Adipocyte (in vitro differentiated cells): ENCODE results near the gene FASN.

Source experiments
- DNase-seq: peaks from one replicate; pipeline ENCODE4 v3.0.0-alpha.2; 2015; ENCODE audit warnings: low read depth
- H3K27me3 ChIP-seq: replicated peaks from 2 replicates; pipeline ENCODE4 v1.7.0; 2013; ENCODE audit warnings: mild to moderate bottlenecking, low read length, moderate library complexity; ENCODE audit not compliant: control insufficient read depth, insufficient read depth
- H3K36me3 ChIP-seq: 2 replicates; pipeline ENCODE4 v1.7.0; 2013; ENCODE audit warnings: low read length, mild to moderate bottlenecking, moderate library complexity; ENCODE audit not compliant: control insufficient read depth, insufficient read depth, severe bottlenecking
- H3K4me1 ChIP-seq: 2 replicates; pipeline ENCODE4 v1.7.0; 2013; ENCODE audit warnings: mild to moderate bottlenecking, low read length, moderate library complexity; ENCODE audit not compliant: control insufficient read depth, insufficient read depth
- H3K4me3 ChIP-seq: 2 replicates; pipeline ENCODE4 v1.7.0; 2013; ENCODE audit warnings: mild to moderate bottlenecking, low read length, moderate library complexity
- H3K9ac ChIP-seq: 2 replicates; pipeline ENCODE4 v1.7.0; 2013; ENCODE audit warnings: mild to moderate bottlenecking, low read length, moderate library complexity
- H3K9me3 ChIP-seq: 2 replicates; pipeline ENCODE4 v1.7.0; 2013; ENCODE audit warnings: mild to moderate bottlenecking, low read length, moderate library complexity; ENCODE audit not compliant: control insufficient read depth

The FASN gene

DNA sequence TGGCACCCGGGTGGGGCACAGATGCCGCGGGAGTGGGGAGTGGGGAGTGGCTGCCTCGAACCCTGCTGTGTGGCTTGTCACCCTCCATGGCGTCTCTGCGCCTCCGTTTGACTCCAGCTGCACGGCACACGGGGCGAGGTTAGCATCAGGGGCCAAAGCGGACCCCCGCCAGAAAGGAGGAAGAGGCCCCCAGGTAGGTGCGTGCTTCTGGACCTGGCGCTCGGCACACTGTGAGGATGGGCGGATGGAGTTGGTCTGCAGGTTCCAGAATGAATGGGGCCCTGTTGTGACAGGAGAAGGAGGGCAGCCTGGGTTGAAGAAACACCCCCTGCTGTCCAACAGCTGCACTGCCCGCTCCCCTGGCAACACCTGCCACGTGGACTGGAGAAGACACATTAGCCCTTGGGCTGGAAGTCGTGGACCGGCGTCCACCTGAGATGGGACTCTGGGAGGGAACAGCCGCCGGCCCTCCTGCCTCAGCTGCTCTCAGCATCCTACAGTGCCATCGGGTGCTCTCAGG is 9.4 kb upstream of the FASN start:
- Histone ChIP-seq H3K4me3 (no peak overlapping the region), H3K9ac (no peak overlapping the region), H3K4me1 (peaks cover 39% of the 10 kb centered on the region), H3K36me3 (peaks cover 5% of the 10 kb centered on the region), H3K27me3 (no peaks in the 10 kb centered on the region), H3K9me3 (no peaks in the 10 kb centered on the region)
- no peak for DNase-seq

DNA sequence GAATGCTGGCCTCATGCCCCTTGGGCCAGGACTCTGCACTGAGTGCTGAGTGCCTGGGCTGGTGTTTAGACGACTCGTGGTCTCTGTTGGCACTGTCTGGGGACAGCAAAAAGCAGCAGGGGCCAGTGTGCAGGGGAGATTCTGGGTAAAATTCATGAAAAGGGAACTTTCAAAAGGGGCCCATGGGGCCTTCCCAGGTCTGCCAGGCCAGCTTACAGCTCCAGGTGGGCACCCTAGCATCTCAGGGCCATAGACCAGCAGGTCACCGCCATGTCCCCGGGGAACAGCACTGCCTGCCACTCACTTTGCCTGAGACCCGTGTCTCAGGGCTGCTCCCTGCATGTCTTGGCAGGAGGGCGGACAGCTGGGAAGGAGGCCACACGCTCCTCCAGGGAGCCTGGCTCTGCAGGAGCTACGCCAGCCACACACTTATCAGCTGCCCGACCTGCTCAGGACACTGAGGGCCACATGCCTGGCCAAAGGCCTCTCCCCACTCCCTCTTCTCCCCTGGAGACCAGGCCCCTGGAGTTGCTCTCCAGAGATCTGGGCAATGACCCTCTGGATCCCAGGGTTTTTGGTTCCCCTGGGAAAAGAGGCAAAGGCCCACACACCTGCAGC is 8.8 kb upstream of the FASN start:
- peaks cover 5% of the 10 kb centered on the region for H3K36me3 ChIP-seq
- no peak for DNase-seq

DNA sequence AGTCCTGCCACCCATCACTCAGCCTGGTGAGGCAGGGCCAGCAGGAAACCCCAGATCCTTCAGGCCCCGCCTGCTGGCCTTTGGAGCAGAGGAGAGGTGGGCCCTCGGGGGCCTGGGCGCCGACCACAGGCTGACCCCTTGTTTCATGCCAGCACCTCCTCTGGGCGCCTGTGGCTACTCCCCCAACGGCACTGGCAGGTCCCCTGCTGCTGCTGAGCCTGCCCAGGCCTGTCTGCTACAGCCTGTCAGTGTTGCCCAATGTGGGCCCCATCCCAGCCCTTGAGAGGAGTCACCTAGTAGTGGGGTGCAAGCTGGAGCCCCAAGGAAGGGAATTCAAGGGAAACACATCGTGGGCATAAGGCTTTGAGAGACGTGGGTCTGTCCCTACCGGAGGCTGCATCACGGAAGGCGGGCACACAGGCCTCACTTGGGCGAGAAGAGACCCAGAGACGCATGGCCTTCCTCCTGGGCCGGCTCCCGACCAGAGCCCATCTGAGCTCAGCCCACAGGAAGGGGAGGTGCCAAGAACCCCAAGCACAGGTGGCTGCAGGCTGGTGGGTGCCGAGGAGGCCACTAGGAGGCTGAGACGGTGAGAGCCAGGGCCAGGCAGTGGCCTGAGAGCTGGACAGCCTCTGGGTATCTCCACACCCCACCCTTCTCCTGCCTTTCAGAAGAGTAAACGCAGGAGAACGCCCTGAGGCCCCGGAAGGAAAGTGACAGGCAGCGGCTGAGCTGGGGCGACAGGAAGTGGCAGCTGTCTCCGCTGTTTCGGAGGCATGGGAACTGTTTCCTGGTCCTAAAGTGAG is 8.0 kb upstream of the FASN start:
- peaks cover 48% of the 10 kb centered on the region for H3K4me1 ChIP-seq

More for the DNA sequence above, 8.8 kb upstream of the FASN start:
- Histone ChIP-seq H3K9me3 (no peaks in the 10 kb centered on the region), H3K4me3 (no peak overlapping the region), H3K9ac (peak overlapping the region; percentile 48), H3K27me3 (no peaks in the 10 kb centered on the region), H3K4me1 (peaks cover 43% of the 10 kb centered on the region)

DNA sequence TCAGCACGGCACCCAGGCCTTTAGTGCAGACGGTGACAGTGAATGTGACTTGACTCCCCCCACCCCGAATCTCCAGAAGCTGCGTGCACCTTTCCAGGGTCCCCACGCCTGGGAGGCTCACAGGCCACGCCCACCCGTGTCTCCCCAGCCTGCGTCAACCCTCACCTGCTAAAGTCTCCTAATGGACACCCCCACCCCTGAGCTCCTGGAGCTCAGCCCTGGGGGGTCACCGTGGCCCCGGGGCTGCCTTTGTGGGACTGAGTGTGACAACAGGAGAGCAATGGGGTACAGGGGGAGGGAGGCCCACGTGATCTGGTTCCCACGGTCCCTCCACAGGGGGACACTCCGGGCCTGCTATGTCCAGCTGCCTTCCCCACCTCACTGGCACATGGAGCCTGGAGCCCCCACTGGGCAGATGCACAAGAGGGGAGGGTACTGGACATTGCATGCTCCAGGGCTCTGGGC is 7.4 kb upstream of the FASN start:
- no peak for DNase-seq
- Histone ChIP-seq H3K9me3 (no peaks in the 10 kb centered on the region), H3K4me3 (no peak overlapping the region), H3K27me3 (no peaks in the 10 kb centered on the region), H3K4me1 (peaks cover 51% of the 10 kb centered on the region), H3K36me3 (peaks cover 5% of the 10 kb centered on the region), H3K9ac (peak overlapping the region; percentile 48)

More for the DNA sequence above, 8.0 kb upstream of the FASN start:
- DNase-seq = peak; percentile 34
- H3K27me3 ChIP-seq = no peaks in the 10 kb centered on the region
- no peaks in the 10 kb centered on the region for H3K9me3 ChIP-seq
- peaks cover 5% of the 10 kb centered on the region for H3K36me3 ChIP-seq
- H3K4me3 ChIP-seq = no peak overlapping the region
- peak overlapping the region; percentile 48 for H3K9ac ChIP-seq

DNA sequence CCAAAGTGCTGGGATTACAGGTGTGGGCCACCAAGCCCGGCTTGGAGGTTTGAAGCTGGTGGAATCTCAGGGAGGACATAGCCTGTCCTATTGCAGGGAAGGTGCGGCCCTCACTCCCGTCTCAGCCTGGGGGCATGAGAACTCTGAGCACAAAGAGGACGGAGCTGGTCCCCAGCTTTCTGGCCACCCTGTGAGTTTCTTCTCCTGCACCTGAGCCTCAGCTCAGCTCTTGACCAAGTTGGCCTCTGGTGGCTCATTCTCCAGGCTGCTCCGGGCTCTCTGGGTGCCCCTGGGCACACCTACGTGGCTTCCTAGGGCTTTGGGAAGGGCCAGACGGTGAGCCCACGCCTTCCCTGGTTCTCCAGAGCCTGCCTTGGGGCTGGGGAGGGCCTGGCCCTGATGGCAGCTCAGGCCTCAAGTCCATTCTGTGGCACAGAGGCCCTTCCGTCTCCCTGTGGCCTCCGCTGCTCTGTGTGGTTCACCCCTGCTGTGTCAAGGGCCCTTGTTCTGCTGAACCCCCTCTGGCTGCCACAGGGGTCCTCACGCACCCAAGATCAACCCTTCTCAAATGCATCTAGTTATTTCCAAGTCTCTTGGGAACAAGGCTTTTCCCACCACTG is 6.9 kb upstream of the FASN start:
- Histone ChIP-seq H3K9me3 (no peaks in the 10 kb centered on the region), H3K4me3 (no peak overlapping the region), H3K4me1 (peaks cover 55% of the 10 kb centered on the region), H3K36me3 (peaks cover 5% of the 10 kb centered on the region), H3K27me3 (no peaks in the 10 kb centered on the region), H3K9ac (peak overlapping the region; percentile 48)
- DNase-seq = no peak

DNA sequence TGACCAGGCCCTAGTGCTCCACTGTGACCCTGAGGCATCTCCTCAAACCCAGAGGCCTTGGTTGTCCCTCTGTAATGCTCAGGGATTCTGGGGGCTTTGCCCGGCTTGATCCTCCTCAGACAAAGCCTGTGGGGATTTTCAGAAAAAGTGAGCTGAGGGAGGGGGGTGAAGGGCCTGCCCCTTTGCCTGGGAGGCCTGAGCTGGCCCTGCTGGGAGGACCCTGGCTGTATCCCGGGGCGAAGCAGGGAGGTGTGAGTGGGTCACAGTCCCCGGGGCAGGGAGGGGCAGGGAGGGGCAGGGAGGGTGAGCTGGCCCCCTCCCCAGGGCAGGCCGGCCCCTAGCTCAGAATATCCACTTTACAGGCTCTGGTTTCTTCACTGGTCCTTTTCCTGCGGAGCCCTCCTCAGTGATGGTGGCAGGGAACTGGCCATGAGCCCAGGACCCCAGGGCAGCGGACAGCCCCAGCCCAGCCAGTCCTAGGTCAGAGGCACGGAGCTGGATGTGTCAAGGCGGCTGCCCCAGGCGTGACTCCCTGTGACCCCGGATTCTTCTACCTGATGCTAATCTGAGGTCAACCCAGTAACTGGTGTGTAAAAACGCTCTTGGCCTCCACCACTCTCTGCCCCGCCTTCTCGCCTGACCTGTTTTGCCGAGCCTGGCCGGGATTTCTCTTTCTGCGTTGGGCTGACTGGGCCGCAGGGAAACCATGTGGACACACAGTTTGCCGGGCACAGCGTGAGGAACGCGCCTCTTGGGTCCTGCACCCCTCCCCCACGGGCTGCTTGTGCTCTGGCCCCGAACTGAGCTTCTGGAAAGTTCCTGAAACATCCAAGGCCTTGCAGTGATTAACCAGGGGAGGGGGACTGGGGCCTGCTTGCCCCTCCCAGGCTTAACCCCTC is 5.8 kb upstream of the FASN start:
- peaks cover 5% of the 10 kb centered on the region for H3K36me3 ChIP-seq
- no peak for DNase-seq
- H3K9me3 ChIP-seq = no peaks in the 10 kb centered on the region
- H3K9ac ChIP-seq = peak overlapping the region; percentile 72
- H3K4me3 ChIP-seq = no peak overlapping the region
- no peaks in the 10 kb centered on the region for H3K27me3 ChIP-seq
- peaks cover 64% of the 10 kb centered on the region for H3K4me1 ChIP-seq

DNA sequence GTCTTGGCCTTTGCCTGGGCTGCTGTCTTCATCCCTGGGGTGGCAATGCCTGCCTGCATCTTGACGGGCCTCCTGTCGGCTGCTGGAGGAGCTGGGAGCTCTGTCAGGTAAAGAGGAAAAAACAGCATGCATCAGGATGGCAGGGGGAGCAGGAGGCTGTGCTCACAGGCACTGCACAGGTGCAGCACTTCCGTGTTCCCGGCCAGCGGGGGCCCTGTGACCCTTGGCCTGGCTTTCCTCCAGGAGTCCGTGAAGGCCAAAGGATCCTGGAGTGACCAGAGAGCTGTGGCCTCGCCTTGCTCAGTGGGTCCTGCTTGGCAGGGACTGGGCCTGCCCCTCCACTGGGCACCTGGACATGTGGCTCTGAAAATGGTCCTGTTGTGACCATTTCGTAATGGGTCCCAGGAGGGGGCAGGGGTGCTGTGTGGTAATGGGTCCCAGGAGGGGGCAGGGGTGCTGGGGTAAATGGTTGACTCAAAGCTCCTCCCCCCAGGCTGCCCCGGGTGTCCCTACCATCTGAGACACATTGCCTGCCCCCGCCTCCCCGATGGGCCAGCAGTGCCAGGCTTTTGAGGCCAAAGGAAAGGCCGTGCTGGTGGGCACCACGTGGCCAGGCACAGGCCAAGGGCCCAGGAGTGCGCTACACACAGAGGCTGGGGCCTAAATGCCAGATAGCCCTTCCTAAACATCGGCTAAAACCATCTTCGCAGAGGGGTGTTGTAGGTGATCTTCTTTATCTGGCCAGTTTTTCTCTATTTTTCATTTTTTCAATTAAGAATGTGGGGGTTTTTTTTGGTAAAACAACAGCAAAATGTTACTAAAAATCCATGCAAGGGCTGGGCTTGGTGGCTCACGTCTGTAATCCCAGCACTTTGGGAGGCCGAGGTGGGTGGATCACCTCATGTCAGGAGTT is 4.0 kb upstream of the FASN start:
- H3K4me1 ChIP-seq = peaks cover 63% of the 10 kb centered on the region
- no peaks in the 10 kb centered on the region for H3K27me3 ChIP-seq
- no peak overlapping the region for H3K9ac ChIP-seq
- peaks cover under 1% of the 10 kb centered on the region for H3K36me3 ChIP-seq
- no peak overlapping the region for H3K4me3 ChIP-seq
- no peaks in the 10 kb centered on the region for H3K9me3 ChIP-seq
- no peak for DNase-seq

DNA sequence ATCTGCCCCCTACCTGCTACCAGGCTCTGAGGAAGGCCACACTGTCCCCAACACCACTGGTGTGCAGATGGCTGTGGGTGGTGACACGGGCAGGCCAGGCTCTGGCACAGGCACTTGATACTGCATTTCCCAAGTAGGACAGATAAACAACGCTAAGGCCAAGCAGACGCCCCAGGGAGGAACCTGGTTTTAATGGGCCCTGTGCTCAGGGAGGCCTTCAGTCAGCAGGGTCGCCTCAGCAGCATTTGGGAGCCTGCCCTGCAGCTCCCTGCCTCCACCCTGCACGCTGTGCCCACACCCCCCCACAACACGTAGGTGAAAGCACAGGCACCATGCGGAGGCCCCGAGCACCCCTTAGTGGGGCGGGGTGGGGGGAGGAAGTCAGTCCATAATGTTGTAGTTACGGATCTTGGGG is 3.3 kb upstream of the FASN start:
- Histone ChIP-seq H3K9me3 (no peaks in the 10 kb centered on the region), H3K9ac (peak overlapping the region; percentile 10), H3K4me1 (peaks cover 56% of the 10 kb centered on the region)

DNA sequence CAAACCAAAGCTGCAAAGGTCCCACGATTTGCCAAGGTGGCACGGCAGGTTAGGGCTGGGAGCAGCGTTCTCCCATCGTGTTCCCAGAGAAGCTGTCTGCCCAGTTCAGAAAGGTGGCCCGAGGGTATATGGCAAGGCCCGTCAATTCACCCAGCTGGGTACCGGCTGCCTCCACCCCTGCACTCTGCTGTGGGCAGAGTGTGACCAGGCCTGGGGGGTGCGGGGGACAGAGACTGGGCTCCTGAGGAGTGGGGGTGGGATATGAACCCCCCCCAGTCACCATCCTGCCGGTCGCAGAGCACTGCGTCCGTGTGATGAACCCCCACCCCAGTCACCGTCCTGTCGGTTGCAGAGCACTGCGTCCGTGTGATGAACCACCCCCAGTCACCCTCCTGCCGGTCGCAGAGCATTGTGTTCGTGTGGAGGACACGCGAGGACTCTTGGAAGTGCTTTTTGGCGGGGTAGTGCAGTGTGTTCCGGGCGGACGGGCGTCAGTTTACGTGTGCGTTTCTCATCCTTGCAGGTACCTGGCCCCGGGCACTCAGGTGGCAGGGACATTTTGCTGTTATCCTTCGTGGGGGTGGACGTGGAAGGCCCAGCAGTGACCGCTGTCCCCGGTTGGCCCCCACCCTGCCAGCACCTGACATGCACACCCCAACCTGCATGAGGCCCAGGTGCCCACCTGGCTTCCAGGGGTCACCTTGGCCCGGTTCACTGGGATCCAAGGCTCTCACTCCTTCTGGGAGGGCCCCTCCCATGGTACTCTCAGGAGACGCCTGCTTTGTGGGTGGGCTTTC is 2.7 kb upstream of the FASN start:
- Histone ChIP-seq H3K4me1 (peaks cover 53% of the 10 kb centered on the region), H3K9ac (peak overlapping the region; percentile 38), H3K9me3 (no peaks in the 10 kb centered on the region), H3K36me3 (peaks cover 14% of the 10 kb centered on the region), H3K27me3 (no peaks in the 10 kb centered on the region), H3K4me3 (no peak overlapping the region)
- no peak for DNase-seq

More for the DNA sequence above, 3.3 kb upstream of the FASN start:
- no peaks in the 10 kb centered on the region for H3K27me3 ChIP-seq
- peaks cover 8% of the 10 kb centered on the region for H3K36me3 ChIP-seq
- H3K4me3 ChIP-seq = no peak overlapping the region
- DNase-seq = no peak
